SK-N-MC (cell line): Measurements from ENCODE around the gene NHS.
"Not testable (repeated sequence)": the region's sequence is repeated elsewhere in the genome, so short reads cannot be mapped to it uniquely, and the experiment has no call there.

Experiments
- EZH2 ChIP-seq: fragments of 200-600 bp; sonication (generic); IDR thresholded peaks from one replicate; pipeline ENCODE4 v1.6.1; 2017; ENCODE audit warnings: antibody characterized with exemption
- FOXP2 ChIP-seq: optimal IDR thresholded peaks from 2 replicates; pipeline ENCODE3; 2011; ENCODE audit warnings: mild to moderate bottlenecking, moderate library complexity; ENCODE audit not compliant: insufficient read depth; ENCODE audit errors: extremely low read length, control extremely low read depth
- POLR2AphosphoS5 ChIP-seq: IDR thresholded peaks from 2 replicates; pipeline ENCODE4 v1.6.1; 2012; ENCODE audit warnings: mild to moderate bottlenecking, low read depth, low read length, borderline replicate concordance

GRCh38 chrX:17506352-17506751, 131.4 kb downstream of the NHS start:
- not testable (repeated sequence) for TF ChIP-seq POLR2AphosphoS5, EZH2, FOXP2
